ENCODE results near the gene TNN.
"Not testable (repeated sequence)": the region's sequence is repeated elsewhere in the genome, so short reads cannot be mapped to it uniquely, and the experiment has no call there.

Gene TNN, protein sequence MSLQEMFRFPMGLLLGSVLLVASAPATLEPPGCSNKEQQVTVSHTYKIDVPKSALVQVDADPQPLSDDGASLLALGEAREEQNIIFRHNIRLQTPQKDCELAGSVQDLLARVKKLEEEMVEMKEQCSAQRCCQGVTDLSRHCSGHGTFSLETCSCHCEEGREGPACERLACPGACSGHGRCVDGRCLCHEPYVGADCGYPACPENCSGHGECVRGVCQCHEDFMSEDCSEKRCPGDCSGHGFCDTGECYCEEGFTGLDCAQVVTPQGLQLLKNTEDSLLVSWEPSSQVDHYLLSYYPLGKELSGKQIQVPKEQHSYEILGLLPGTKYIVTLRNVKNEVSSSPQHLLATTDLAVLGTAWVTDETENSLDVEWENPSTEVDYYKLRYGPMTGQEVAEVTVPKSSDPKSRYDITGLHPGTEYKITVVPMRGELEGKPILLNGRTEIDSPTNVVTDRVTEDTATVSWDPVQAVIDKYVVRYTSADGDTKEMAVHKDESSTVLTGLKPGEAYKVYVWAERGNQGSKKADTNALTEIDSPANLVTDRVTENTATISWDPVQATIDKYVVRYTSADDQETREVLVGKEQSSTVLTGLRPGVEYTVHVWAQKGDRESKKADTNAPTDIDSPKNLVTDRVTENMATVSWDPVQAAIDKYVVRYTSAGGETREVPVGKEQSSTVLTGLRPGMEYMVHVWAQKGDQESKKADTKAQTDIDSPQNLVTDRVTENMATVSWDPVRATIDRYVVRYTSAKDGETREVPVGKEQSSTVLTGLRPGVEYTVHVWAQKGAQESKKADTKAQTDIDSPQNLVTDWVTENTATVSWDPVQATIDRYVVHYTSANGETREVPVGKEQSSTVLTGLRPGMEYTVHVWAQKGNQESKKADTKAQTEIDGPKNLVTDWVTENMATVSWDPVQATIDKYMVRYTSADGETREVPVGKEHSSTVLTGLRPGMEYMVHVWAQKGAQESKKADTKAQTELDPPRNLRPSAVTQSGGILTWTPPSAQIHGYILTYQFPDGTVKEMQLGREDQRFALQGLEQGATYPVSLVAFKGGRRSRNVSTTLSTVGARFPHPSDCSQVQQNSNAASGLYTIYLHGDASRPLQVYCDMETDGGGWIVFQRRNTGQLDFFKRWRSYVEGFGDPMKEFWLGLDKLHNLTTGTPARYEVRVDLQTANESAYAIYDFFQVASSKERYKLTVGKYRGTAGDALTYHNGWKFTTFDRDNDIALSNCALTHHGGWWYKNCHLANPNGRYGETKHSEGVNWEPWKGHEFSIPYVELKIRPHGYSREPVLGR (N-terminal part only)

DNA sequence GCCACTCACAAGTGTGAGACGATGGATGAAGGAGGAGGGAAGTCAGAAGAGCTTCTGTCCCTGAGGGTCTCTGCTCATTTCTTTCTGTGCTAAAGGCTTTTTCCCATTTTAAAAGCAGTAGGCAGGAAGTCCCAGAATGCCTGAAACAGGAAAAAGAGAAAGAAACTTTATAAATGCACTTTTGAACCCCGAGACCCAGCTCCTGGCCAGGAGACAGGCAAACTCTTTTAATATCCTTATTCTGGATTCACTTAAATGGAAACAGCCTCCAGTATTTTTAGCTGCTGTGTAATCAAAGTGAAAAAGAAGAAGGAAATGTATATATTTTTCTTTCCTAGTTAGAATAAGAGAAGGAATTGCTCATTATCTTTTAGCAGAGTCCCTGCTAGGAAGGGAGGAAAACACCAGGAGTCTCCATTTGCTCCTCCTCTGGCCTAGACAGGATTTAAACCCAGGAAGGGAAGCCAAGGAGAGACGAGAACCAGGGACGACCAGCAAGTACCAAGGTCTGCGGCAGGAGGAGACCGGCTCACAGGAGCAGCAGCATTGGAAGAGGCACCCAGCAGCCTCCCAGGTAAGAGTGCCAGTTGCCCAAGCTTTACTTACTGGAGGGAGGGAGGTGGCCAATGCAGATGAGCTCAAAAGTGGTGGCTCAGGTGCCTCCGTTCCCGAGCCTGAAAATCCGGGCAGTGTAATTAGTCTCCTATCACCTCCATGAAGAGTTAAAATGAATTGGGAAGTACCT, at the start of gene TNN:
TNN (plus strand) TSS at position 472 of the 745 bp plus-strand sequence. CDS start 9,586 bp downstream, outside the sequence.
- Histone ChIP-seq H3K9me3 (ENCODE audit: control insufficient read depth in 2 of 2, low read length in 2 of 2) (no peaks in the 10 kb centered on the region), H3K27ac (ENCODE audit: low read depth in 2 of 2, low read length in 2 of 2) (no peak within 1 kb of the TSS), H3K27me3 (ENCODE audit: control insufficient read depth in 2 of 2, insufficient read depth in 2 of 2, low read length in 2 of 2) (no peaks in the 10 kb centered on the region), H3K4me1 (ENCODE audit: control insufficient read depth in 2 of 2, insufficient read depth in 2 of 2, low read length in 2 of 2) (peaks cover 0 to 6% of the 10 kb centered on the region in 2 donors), H3K4me3 (ENCODE audit: low read length in 2 of 2) (no peak within 1 kb of the TSS), H3K36me3 (ENCODE audit: control insufficient read depth in 2 of 2, insufficient read depth in 2 of 2, low read length in 2 of 2) (no peaks in the 10 kb centered on the region), H3K9ac (ENCODE audit: low read depth in 1 of 2, low read length in 2 of 2) (no peak within 1 kb of the TSS)

DNA sequence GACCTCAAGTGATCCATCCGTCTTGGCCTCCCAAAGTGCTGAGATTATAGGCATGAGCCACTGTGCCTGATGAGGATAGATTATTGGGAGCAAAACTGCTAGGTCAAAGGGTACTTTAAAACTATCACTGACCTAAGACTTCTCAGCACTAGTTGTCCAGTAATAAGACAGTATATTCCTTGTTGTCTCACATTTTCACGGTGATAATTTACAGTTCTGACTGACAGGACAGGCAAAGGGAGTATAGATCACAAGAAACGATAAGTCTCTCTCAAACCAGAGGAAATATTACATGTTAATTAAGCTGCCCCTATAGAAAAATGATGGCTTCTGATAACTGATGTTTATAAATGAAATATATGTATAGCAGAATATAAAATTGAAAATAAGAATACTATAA, 48.1 kb upstream of the TNN start:
- H3K27ac ChIP-seq (ENCODE audit: low read depth in 2 of 2, low read length in 2 of 2), result no peak overlapping the region
- no peak overlapping the region for H3K9ac ChIP-seq (ENCODE audit: low read depth in 1 of 2, low read length in 2 of 2)
- peaks cover 23% of the 10 kb centered on the region in 2 donors for H3K36me3 ChIP-seq (ENCODE audit: control insufficient read depth in 2 of 2, insufficient read depth in 2 of 2, low read length in 2 of 2)
- no peaks in the 10 kb centered on the region for H3K9me3 ChIP-seq (ENCODE audit: control insufficient read depth in 2 of 2, low read length in 2 of 2)
- H3K4me3 ChIP-seq (ENCODE audit: low read length in 2 of 2), result no peak overlapping the region
- peaks cover 7% of the 10 kb centered on the region in 2 donors for H3K4me1 ChIP-seq (ENCODE audit: control insufficient read depth in 2 of 2, insufficient read depth in 2 of 2, low read length in 2 of 2)
- no peaks in the 10 kb centered on the region for H3K27me3 ChIP-seq (ENCODE audit: control insufficient read depth in 2 of 2, insufficient read depth in 2 of 2, low read length in 2 of 2)

DNA sequence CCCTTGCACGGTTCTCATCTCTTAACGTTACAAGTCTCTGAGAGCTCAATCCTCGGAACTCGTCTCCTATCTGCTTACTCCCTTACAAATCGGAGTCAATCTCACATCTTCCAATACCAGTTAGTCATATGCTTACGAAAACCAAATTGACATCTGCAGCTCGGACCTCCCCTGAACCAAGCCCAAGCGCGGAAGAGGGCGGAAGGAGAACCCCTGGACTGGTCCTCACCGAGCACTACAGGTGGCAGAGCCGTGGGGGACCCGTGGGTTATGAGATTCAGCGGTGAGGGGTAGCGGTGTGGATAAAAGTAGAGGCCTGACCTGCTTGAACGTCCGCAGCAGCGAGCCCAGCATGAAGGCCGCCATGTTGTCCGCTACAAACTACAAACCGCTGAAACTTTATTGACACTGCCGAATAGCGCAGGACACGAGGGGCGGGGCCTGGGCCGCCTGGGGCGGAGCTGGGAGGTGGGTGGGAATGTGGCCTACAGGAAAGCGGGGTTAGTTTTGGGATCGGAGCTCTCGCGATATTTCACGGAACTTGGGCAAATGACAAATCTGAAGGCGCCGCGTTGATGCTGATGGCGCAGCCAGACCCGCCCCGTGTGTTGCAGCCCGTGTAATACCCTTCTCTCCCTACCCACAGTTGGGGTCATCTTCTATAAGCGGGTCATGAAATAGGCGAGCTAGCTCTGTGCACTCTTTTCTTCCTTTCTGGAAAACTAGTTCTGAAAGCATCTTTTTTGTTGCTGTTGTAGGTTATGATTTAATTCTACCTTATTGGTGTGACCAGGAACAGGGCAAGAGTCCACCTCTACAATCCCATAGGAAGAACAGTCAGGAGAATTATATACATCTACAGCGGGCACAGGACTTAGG, 44.4 kb upstream of the TNN start, which contains the start of gene MRPS14:
MRPS14 (minus strand) TSS at position 383 of the 879 bp plus-strand sequence; CDS start at position 366, 17 bp downstream.
- no peaks in the 10 kb centered on the region for H3K27me3 ChIP-seq (ENCODE audit: control insufficient read depth in 2 of 2, insufficient read depth in 2 of 2, low read length in 2 of 2)
- H3K4me1 ChIP-seq (ENCODE audit: control insufficient read depth in 2 of 2, insufficient read depth in 2 of 2, low read length in 2 of 2), result peaks cover 7% of the 10 kb centered on the region in 2 donors
- peak within 1 kb of the TSS; percentile 80 to 82 for H3K27ac ChIP-seq (ENCODE audit: low read depth in 2 of 2, low read length in 2 of 2)
- peak within 1 kb of the TSS; percentile 89 to 99 for H3K4me3 ChIP-seq (ENCODE audit: low read length in 2 of 2)
- peaks cover 2% of the 10 kb centered on the region in 2 donors for H3K36me3 ChIP-seq (ENCODE audit: control insufficient read depth in 2 of 2, insufficient read depth in 2 of 2, low read length in 2 of 2)
- peak within 1 kb of the TSS; percentile 89 to 95 for H3K9ac ChIP-seq (ENCODE audit: low read depth in 1 of 2, low read length in 2 of 2)
- no peaks in the 10 kb centered on the region for H3K9me3 ChIP-seq (ENCODE audit: control insufficient read depth in 2 of 2, low read length in 2 of 2)

DNA sequence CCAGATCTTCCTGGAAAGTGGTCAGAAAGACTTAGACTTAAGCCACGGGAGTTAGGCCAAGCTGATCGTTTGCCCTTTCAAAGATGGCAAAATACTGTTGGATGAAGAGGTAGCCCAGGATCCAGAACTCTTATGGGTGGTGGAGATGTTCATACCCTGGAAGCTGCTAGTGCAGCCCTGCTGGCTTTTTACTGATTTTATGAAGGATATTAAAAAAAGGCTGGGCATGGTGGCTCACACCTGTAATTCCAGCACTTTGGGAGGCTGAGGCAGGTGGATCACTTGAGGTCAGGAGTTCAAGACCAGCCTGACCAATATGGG, 43.8 kb upstream of the TNN start:
- Histone ChIP-seq H3K4me3 (ENCODE audit: low read length in 2 of 2) (peak overlapping the region; percentile 89 to 99), H3K9ac (ENCODE audit: low read depth in 1 of 2, low read length in 2 of 2) (peak overlapping the region in 1 of 2 donors; percentile 55), H3K27ac (ENCODE audit: low read depth in 2 of 2, low read length in 2 of 2) (peak overlapping the region; percentile 68 to 79)
- not testable (repeated sequence) for H3K4me1 ChIP-seq (ENCODE audit: control insufficient read depth in 2 of 2, insufficient read depth in 2 of 2, low read length in 2 of 2); H3K36me3 ChIP-seq (ENCODE audit: control insufficient read depth in 2 of 2, insufficient read depth in 2 of 2, low read length in 2 of 2); H3K9me3 ChIP-seq (ENCODE audit: control insufficient read depth in 2 of 2, low read length in 2 of 2); H3K27me3 ChIP-seq (ENCODE audit: control insufficient read depth in 2 of 2, insufficient read depth in 2 of 2, low read length in 2 of 2)

DNA sequence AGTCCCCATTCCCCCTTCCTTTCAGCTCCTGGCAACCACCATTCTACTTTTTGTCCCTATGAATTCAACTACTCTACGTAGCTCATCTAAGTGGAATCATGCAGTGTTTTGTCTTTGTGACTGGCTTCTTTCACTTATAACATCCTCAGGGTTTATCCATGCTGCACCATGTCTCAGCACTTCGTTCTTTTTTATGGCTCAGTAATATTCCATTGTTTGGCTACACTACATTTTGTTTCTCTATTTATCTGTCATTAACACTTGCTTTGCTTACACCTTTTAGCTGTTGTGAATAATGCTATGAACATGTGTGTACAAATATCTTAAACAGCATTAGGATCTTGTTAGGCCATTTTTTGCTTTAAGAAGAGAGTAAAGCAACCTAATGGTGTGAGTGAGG, 42.9 kb upstream of the TNN start:
- Histone ChIP-seq H3K4me1 (ENCODE audit: control insufficient read depth in 2 of 2, insufficient read depth in 2 of 2, low read length in 2 of 2) (peaks cover 10 to 11% of the 10 kb centered on the region in 2 donors), H3K36me3 (ENCODE audit: control insufficient read depth in 2 of 2, insufficient read depth in 2 of 2, low read length in 2 of 2) (no peaks in the 10 kb centered on the region), H3K27ac (ENCODE audit: low read depth in 2 of 2, low read length in 2 of 2) (no peak overlapping the region), H3K9me3 (ENCODE audit: control insufficient read depth in 2 of 2, low read length in 2 of 2) (no peaks in the 10 kb centered on the region), H3K27me3 (ENCODE audit: control insufficient read depth in 2 of 2, insufficient read depth in 2 of 2, low read length in 2 of 2) (no peaks in the 10 kb centered on the region), H3K9ac (ENCODE audit: low read depth in 1 of 2, low read length in 2 of 2) (no peak overlapping the region), H3K4me3 (ENCODE audit: low read length in 2 of 2) (no peak overlapping the region)

DNA sequence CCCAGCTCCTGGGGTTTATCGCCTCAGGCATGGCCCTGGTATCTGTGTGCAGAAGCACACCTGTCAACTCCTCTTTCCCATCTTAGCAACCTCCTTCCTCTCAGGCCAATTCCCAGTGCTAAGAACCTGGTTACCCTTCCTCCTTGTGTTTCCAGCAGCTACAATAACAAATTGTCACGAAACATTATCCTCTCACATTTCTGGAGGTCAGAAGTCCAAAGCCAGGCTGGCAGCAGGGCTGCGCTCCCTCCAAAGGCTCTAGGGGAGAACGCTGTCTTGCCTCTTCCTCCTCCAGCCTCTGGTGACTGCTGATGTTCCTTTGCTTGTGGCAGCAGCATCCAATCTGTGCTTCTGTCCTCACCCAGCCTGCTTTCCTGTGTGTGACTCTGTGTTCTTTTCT, 33.7 kb upstream of the TNN start:
- Histone ChIP-seq H3K4me1 (ENCODE audit: control insufficient read depth in 2 of 2, insufficient read depth in 2 of 2, low read length in 2 of 2) (peaks cover 3 to 4% of the 10 kb centered on the region in 2 donors), H3K9ac (ENCODE audit: low read depth in 1 of 2, low read length in 2 of 2) (no peak overlapping the region)

DNA sequence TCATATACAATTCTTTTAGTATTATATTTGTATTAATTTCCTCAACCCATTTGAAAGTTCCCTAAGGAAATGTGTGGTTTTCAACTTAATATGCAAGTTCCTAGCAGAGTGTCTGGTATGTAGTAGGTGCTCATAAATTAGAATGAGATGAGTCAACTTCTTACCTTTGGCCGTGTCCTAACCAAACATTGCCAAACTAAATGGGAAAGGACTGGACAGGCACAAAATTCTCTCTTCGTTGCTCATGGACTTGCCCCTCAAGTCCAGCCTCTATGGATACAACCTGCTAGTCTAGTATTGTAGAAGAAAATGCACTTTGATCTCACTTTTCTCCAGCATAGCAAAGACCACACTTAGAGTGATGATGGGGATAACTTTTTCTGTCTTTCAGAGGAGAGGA, 32.9 kb upstream of the TNN start:
- Histone ChIP-seq H3K9me3 (ENCODE audit: control insufficient read depth in 2 of 2, low read length in 2 of 2) (no peaks in the 10 kb centered on the region), H3K9ac (ENCODE audit: low read depth in 1 of 2, low read length in 2 of 2) (no peak overlapping the region), H3K27me3 (ENCODE audit: control insufficient read depth in 2 of 2, insufficient read depth in 2 of 2, low read length in 2 of 2) (no peaks in the 10 kb centered on the region), H3K4me1 (ENCODE audit: control insufficient read depth in 2 of 2, insufficient read depth in 2 of 2, low read length in 2 of 2) (no peaks in the 10 kb centered on the region), H3K27ac (ENCODE audit: low read depth in 2 of 2, low read length in 2 of 2) (no peak overlapping the region), H3K4me3 (ENCODE audit: low read length in 2 of 2) (no peak overlapping the region), H3K36me3 (ENCODE audit: control insufficient read depth in 2 of 2, insufficient read depth in 2 of 2, low read length in 2 of 2) (no peaks in the 10 kb centered on the region)

More for the DNA sequence above, 33.7 kb upstream of the TNN start:
- Histone ChIP-seq H3K9me3 (ENCODE audit: control insufficient read depth in 2 of 2, low read length in 2 of 2) (no peaks in the 10 kb centered on the region), H3K4me3 (ENCODE audit: low read length in 2 of 2) (no peak overlapping the region), H3K27me3 (ENCODE audit: control insufficient read depth in 2 of 2, insufficient read depth in 2 of 2, low read length in 2 of 2) (no peaks in the 10 kb centered on the region), H3K27ac (ENCODE audit: low read depth in 2 of 2, low read length in 2 of 2) (no peak overlapping the region), H3K36me3 (ENCODE audit: control insufficient read depth in 2 of 2, insufficient read depth in 2 of 2, low read length in 2 of 2) (no peaks in the 10 kb centered on the region)

DNA sequence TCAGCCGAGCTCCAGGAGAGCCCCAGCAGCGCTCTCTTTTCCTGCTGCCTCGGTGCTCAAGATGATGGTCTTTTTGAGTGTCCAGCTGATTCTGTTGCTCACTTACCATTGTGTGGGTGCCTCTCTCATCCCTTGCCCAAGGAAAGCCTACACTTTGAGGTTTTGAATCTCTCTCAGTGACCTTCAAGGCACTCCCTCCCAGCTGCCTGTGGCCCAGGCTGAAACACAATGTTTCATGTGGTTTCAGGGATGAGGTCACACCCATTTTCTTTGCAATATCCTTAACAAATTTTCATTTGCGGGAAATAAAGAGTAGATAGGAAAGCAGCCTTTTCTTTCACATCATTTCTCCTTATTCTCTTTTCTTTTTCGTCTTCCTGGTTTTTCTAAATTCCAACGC, 31.8 kb upstream of the TNN start:
- Histone ChIP-seq H3K27me3 (ENCODE audit: control insufficient read depth in 2 of 2, insufficient read depth in 2 of 2, low read length in 2 of 2) (no peaks in the 10 kb centered on the region), H3K27ac (ENCODE audit: low read depth in 2 of 2, low read length in 2 of 2) (no peak overlapping the region), H3K4me3 (ENCODE audit: low read length in 2 of 2) (no peak overlapping the region), H3K9me3 (ENCODE audit: control insufficient read depth in 2 of 2, low read length in 2 of 2) (no peaks in the 10 kb centered on the region), H3K36me3 (ENCODE audit: control insufficient read depth in 2 of 2, insufficient read depth in 2 of 2, low read length in 2 of 2) (no peaks in the 10 kb centered on the region), H3K9ac (ENCODE audit: low read depth in 1 of 2, low read length in 2 of 2) (no peak overlapping the region), H3K4me1 (ENCODE audit: control insufficient read depth in 2 of 2, insufficient read depth in 2 of 2, low read length in 2 of 2) (no peaks in the 10 kb centered on the region)

DNA sequence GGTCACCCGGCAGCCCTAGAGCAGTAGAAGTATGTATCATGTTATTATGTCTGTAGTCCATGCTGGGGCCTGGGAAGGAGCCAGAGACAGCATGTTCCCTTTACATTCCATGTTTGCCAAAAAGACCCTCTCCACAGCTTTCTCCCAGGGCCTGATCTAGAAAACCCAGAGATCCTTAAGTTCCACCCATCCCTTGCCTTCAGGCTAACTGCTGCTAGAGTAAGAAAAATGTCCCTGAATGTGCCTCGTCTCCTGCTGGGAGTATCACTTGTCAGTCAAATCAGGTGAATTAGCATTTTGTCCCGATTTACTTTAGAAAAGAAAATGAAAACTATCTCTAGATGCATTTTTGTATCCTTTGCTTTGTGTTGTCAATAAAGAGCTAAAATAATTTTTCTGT, 31.2 kb upstream of the TNN start:
- no peaks in the 10 kb centered on the region for H3K9me3 ChIP-seq (ENCODE audit: control insufficient read depth in 2 of 2, low read length in 2 of 2)
- H3K9ac ChIP-seq (ENCODE audit: low read depth in 1 of 2, low read length in 2 of 2), result no peak overlapping the region
- no peaks in the 10 kb centered on the region for H3K4me1 ChIP-seq (ENCODE audit: control insufficient read depth in 2 of 2, insufficient read depth in 2 of 2, low read length in 2 of 2)
- no peak overlapping the region for H3K4me3 ChIP-seq (ENCODE audit: low read length in 2 of 2)
- H3K27ac ChIP-seq (ENCODE audit: low read depth in 2 of 2, low read length in 2 of 2), result no peak overlapping the region
- no peaks in the 10 kb centered on the region for H3K36me3 ChIP-seq (ENCODE audit: control insufficient read depth in 2 of 2, insufficient read depth in 2 of 2, low read length in 2 of 2)
- no peaks in the 10 kb centered on the region for H3K27me3 ChIP-seq (ENCODE audit: control insufficient read depth in 2 of 2, insufficient read depth in 2 of 2, low read length in 2 of 2)
